Ascending aorta (tissue), 2 donors: ENCODE data around the gene JPH3. TPM values are rescaled to one million over a fixed set of nuclear protein-coding genes. Genes with fewer than 3 reads are reported as not detected.

Experiments
- DNase-seq, 2 donors: peaks; one replicate each; pipeline ENCODE4 v3.0.0-alpha.2; 2019; ENCODE audit warnings: low spot score in 2 of 2
- H3K27ac ChIP-seq, 2 donors: fragments of 200-600 bp; sonication (generic); one replicate each; pipeline ENCODE4 v1.5.1; 2016 to 2017; ENCODE audit warnings: mild to moderate bottlenecking in 1 of 2
- H3K27me3 ChIP-seq: fragments of 200-600 bp; sonication (generic); one replicate; pipeline ENCODE4 v1.5.1; 2017
- H3K36me3 ChIP-seq, 2 donors: fragments of 200-600 bp; sonication (generic); one replicate each; pipeline ENCODE4 v1.5.1; 2016
- H3K4me1 ChIP-seq, 2 donors: fragments of 200-600 bp; sonication (generic); one replicate each; pipeline ENCODE4 v1.5.1; 2016 to 2017; ENCODE audit warnings: mild to moderate bottlenecking in 1 of 2
- H3K4me3 ChIP-seq, 2 donors: fragments of 200-600 bp; sonication (generic); one replicate each; pipeline ENCODE4 v1.5.1; 2016 to 2017; ENCODE audit warnings: mild to moderate bottlenecking in 1 of 2
- H3K9me3 ChIP-seq, 2 donors: fragments of 200-600 bp; sonication (generic); one replicate each; pipeline ENCODE4 v1.5.1; 2016
- CTCF ChIP-seq, 3 experiments: fragments of 200-600 bp in 2 of 3; fragments of 450-650 bp in 1 of 3; sonication (generic) in 2 of 3; IDR thresholded peaks; one replicate each; pipeline ENCODE4 v1.5.1; 2016 to 2019; ENCODE audit warnings: antibody characterized with exemption in 3 of 3, mild to moderate bottlenecking in 1 of 3, moderate library complexity in 1 of 3
- intact Hi-C: fragments of 100-400 bp; cut with DNase I; formaldehyde crosslinking; loops from one replicate; pipeline ENCODE4 v1.15.1; 2023
- total RNA-seq: library from RNA; depleted of rRNA; stranded (reverse); fragments of >200 nt; gene quantifications from one replicate; pipeline ENCODE4 v1.1.0, GENCODE V29; 2016

Gene JPH3
- total RNA-seq, 1 donor from 2014 or later = not detected

GRCh38 chr16:87626401-87626800 is 24.1 kb downstream of the JPH3 start:
- H3K4me1 ChIP-seq = no peaks in the 10 kb centered on the region
- no peak for DNase-seq
- H3K4me3 ChIP-seq = no peak overlapping the region
- no peak for TF ChIP-seq CTCF (IDR thresholded peaks at IDR 0.05)
- no peaks in the 10 kb centered on the region for H3K36me3 ChIP-seq
- intact Hi-C loops = no loop called here
- no peak overlapping the region for H3K27ac ChIP-seq
- H3K27me3 ChIP-seq = no peaks in the 10 kb centered on the region
- H3K9me3 ChIP-seq = peaks cover 0 to 7% of the 10 kb centered on the region in 2 donors

- no peak overlapping the region for H3K4me3 ChIP-seq
- H3K36me3 ChIP-seq = no peaks in the 10 kb centered on the region
- TF ChIP-seq CTCF (IDR thresholded peaks at IDR 0.05) = no peak
- intact Hi-C loops = no loop called here
- no peak overlapping the region for H3K27ac ChIP-seq
- H3K27me3 ChIP-seq = no peaks in the 10 kb centered on the region
- DNase-seq = no peak
- H3K9me3 ChIP-seq = peaks cover 0 to 7% of the 10 kb centered on the region in 2 donors
- H3K4me1 ChIP-seq = no peaks in the 10 kb centered on the region
Measured at GRCh38 chr16:87626905-87627304, 24.6 kb downstream of the JPH3 start.

GRCh38 chr16:87627542-87628245 is 25.4 kb downstream of the JPH3 start:
- no peaks in the 10 kb centered on the region for H3K27me3 ChIP-seq
- H3K36me3 ChIP-seq = no peaks in the 10 kb centered on the region

GRCh38 chr16:87628246-87628923 is 26.1 kb downstream of the JPH3 start:
- intact Hi-C loops = no loop called here
- Histone ChIP-seq H3K4me1 (no peaks in the 10 kb centered on the region), H3K27me3 (no peaks in the 10 kb centered on the region), H3K4me3 (no peak overlapping the region), H3K27ac (no peak overlapping the region), H3K36me3 (no peaks in the 10 kb centered on the region), H3K9me3 (peaks cover 0 to 7% of the 10 kb centered on the region in 2 donors)
- no peak for DNase-seq
- no peak for TF ChIP-seq CTCF (IDR thresholded peaks at IDR 0.05)

More at GRCh38 chr16:87627542-87628245, 25.4 kb downstream of the JPH3 start:
- no peak overlapping the region for H3K4me3 ChIP-seq
- no peak overlapping the region for H3K27ac ChIP-seq
- intact Hi-C loops = no loop called here
- no peak for DNase-seq
- H3K9me3 ChIP-seq = peaks cover 0 to 7% of the 10 kb centered on the region in 2 donors
- no peaks in the 10 kb centered on the region for H3K4me1 ChIP-seq
- no peak for TF ChIP-seq CTCF (IDR thresholded peaks at IDR 0.05)

GRCh38 chr16:87628940-87629339 is 26.6 kb downstream of the JPH3 start:
- no peak overlapping the region for H3K27ac ChIP-seq
- no peaks in the 10 kb centered on the region for H3K36me3 ChIP-seq
- peaks cover 0 to 7% of the 10 kb centered on the region in 2 donors for H3K9me3 ChIP-seq
- intact Hi-C loops = no loop called here
- DNase-seq = no peak
- H3K4me3 ChIP-seq = no peak overlapping the region
- H3K27me3 ChIP-seq = no peaks in the 10 kb centered on the region
- no peaks in the 10 kb centered on the region for H3K4me1 ChIP-seq
- no peak for TF ChIP-seq CTCF (IDR thresholded peaks at IDR 0.05)
